AG04450 (cell line): ENCODE data around the gene CTLA4. TPM values are rescaled to one million over a fixed set of nuclear protein-coding genes. Genes with fewer than 3 reads are reported as not detected.
A peak's percentile ranks its signal among the peaks of the same experiment; 100 is the strongest.

ENCODE experiments used
- CTCF ChIA-PET: fragments of 300-600, 350-600 bp; formaldehyde crosslinking; extraction: SDS; loops from one replicate; lab custom pipeline; 2022; ENCODE audit warnings: antibody characterized with exemption, inconsistent platforms; lab: Charles Lee
- POLR2A ChIA-PET: fragments of 350-600 bp; formaldehyde crosslinking; extraction: SDS; loops from one replicate; lab custom pipeline; 2021; ENCODE audit warnings: antibody characterized with exemption, inconsistent platforms; lab: Yijun Ruan, JAX
- DNase-seq: peaks from one replicate; pipeline ENCODE4 v3.0.0-alpha.2; 2011; ENCODE audit warnings: low read depth, low spot score
- H3K27ac ChIP-seq: one replicate; pipeline ENCODE4 v1.5.1; 2012; ENCODE audit warnings: low read depth, low read length, control low read depth
- H3K27me3 ChIP-seq: one replicate; pipeline ENCODE4 v1.6.0; 2012; ENCODE audit warnings: low read length; ENCODE audit not compliant: control insufficient read depth, insufficient read depth
- H3K4me3 ChIP-seq: 2 replicates; pipeline ENCODE4 v1.5.1; 2011; ENCODE audit warnings: mild to moderate bottlenecking, low read depth, low read length, control low read depth
- H3K9me3 ChIP-seq: 2 replicates; pipeline ENCODE4 v1.5.1; 2012; ENCODE audit warnings: low read length; ENCODE audit not compliant: control insufficient read depth, insufficient read depth
- polyA plus RNA-seq: library from polyadenylated mRNA; depleted of rRNA; stranded (reverse); fragments of >200 nt; gene quantifications from 2 replicates; pipeline ENCODE4 v1.2.3, GENCODE V29; 2011; rRNA removed
- TF ChIP-seq, protein P1 (sequence below): IDR thresholded peaks from 2 replicates; pipeline ENCODE4 v1.5.1; 2011; ENCODE audit warnings: low read depth, low read length, control low read depth, inconsistent platforms

CTLA4 gene
- polyA plus RNA-seq, 1 experiment: not detected

GRCh38 chr2:203918264-203918663 is 50.7 kb downstream of the CTLA4 start:
- Histone ChIP-seq H3K27me3 (peaks cover 9% of the 10 kb centered on the region), H3K27ac (peak overlapping the region; percentile 11), H3K4me3 (no peak overlapping the region), H3K9me3 (no peaks in the 10 kb centered on the region)
- ChIA-PET POLR2A (interaction anchor here (0.7 kb wide), 1 partner anchor 492 kb away, joined by 3 read pairs; no protein-coding TSS in a partner anchor), CTCF (interaction anchor here (1.1 kb wide), 1 partner anchor 9 kb away, joined by 3 read pairs; no protein-coding TSS in a partner anchor)
- DNase-seq: no peak
- TF ChIP-seq, protein P1, sequence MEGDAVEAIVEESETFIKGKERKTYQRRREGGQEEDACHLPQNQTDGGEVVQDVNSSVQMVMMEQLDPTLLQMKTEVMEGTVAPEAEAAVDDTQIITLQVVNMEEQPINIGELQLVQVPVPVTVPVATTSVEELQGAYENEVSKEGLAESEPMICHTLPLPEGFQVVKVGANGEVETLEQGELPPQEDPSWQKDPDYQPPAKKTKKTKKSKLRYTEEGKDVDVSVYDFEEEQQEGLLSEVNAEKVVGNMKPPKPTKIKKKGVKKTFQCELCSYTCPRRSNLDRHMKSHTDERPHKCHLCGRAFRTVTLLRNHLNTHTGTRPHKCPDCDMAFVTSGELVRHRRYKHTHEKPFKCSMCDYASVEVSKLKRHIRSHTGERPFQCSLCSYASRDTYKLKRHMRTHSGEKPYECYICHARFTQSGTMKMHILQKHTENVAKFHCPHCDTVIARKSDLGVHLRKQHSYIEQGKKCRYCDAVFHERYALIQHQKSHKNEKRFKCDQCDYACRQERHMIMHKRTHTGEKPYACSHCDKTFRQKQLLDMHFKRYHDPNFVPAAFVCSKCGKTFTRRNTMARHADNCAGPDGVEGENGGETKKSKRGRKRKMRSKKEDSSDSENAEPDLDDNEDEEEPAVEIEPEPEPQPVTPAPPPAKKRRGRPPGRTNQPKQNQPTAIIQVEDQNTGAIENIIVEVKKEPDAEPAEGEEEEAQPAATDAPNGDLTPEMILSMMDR: no peak

- ChIA-PET CTCF (interaction anchor here (1.1 kb wide), 1 partner anchor 9 kb away, joined by 3 read pairs; no protein-coding TSS in a partner anchor), POLR2A (no interaction called here)
- Histone ChIP-seq H3K4me3 (no peak overlapping the region), H3K9me3 (no peaks in the 10 kb centered on the region), H3K27me3 (peaks cover 9% of the 10 kb centered on the region), H3K27ac (no peak overlapping the region)
- TF ChIP-seq, protein P1: no peak
- no peak for DNase-seq
These were observed 51.3 kb downstream of the CTLA4 start for GRCh38 chr2:203918839-203919238.

Other genes starting within 250 kb of the CTLA4 start
- not detected in 2 replicates for gene CD28, start 161.1 kb upstream of the CTLA4 start, polyA plus RNA-seq
- not detected in 2 replicates for gene ICOS, start 69.0 kb downstream of the CTLA4 start, polyA plus RNA-seq